HG03095 (cell line): Measurements from ENCODE around the gene CCDC33.

Source experiments
- ATAC-seq: cut with Tn5 transposase; IDR thresholded peaks from one replicate; pipeline ENCODE4 v1.9.1; 2021; ENCODE audit warnings: moderate library complexity; ENCODE audit not compliant: unreplicated experiment

Gene CCDC33

DNA sequence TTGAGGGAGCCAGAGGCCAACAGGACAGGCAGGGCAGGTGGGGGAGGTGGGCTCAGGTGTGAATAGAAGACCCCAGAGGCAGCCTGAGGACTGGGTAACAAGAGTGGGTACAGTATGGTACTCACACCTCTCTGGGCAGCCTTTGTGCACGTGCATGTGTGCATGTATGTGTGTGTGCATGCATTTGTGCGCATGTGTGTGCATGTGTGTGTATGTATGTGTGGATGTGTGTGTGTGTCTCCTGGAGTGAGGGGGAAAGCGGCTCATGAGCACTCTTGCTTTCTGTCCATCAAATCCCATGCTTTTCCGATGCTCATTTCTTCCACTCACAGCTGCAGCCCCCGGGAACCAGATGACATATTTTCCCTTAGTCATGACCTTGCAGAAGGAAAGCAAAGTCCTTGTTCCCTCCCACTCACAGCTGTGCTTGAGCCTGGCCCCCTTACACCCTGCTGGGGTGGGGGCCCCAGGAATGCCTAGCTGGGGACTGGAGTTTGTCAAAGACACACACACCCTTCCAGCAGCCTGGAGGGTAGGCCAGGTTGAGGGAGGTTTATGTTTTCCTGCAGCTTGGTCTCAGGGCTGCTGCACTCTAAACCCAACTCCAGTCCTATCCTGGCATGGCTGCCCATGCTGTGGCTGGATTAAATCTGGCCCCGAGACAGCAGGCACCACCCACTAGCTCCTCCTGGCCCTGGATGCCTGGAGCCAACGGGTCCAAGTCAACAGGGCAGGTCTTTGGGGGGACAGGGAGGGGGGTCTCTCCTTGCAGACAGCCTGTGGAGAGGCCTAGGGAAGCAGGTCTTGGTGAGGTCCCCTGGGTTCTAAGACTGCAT, 22.5 kb downstream of the CCDC33 start:
- ATAC-seq, result no peak

DNA sequence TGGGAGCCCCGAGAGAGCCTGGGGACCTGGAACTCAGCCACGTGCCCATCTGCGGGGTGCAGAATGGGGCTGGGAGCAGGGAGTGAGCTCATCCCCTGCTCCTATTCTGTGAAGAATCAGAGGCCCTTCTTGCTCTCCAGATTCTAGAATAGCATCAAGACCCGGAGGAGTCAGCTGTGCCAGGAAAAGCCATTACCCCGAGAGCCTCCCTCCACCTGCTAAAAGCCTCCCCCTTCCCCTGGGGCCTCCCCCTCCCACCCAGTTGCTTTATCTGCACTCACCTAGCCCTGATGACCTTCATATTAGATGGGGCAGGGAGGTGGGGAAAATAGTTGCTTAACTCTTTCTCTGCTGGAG, 23.1 kb downstream of the CCDC33 start:
- ATAC-seq, result no peak

DNA sequence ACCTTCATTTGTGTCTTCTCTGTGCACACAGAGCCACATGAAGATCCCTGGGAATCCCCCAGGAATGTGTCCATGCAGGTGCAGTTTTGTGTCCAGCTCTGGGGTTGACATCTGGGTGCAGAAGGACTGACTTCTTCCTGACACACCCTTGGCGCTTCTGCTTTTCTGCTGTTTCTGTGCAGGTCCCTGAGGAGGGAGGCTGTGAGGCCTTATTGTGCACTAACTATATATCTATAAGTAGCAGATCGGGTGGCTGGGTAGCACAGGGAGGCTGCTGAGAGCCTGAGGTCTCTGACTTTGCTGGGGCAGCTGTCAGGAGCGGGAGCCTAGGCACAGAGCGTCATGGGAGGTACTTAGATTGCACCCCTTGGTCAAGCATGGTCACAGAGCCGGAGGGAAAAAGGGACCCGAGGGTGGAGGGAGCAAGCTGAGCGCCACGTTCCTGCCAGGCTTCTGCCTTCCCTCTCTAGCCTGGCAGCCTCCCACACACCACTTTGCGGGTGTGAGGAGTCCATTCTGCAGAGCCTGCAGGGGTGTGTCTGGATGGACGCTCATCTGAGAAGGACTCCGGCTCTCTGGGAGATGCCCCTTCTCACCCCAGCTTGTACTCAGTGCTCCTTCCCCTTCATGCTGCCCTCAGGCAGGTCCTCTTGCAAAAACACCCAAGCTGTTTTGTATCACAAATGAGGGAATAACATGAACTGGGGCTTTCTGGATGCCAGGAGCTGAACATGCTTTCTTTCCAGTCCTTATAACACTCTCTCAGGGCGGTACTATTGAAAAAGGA, 23.9 kb downstream of the CCDC33 start:
- ATAC-seq, result no peak

DNA sequence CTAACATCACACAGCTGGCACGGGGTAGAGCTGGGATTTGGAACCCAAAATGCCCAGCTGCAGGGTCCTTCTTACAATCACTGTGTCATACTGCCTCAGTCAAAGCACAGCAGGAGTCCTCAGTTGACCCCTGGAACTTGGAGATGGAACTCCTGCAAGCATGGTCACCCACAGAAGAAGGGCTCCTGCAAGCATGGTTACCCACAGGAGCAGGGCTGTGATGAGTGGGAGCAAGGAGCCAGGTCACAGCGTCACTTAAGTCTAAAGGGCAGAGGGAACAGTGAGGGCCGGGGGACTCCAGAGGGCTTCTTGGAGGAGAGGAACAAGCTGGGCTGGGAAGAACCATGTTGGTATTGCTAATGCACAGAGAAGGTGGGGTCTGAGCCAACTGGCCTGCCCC, 24.9 kb downstream of the CCDC33 start:
- no peak for ATAC-seq

DNA sequence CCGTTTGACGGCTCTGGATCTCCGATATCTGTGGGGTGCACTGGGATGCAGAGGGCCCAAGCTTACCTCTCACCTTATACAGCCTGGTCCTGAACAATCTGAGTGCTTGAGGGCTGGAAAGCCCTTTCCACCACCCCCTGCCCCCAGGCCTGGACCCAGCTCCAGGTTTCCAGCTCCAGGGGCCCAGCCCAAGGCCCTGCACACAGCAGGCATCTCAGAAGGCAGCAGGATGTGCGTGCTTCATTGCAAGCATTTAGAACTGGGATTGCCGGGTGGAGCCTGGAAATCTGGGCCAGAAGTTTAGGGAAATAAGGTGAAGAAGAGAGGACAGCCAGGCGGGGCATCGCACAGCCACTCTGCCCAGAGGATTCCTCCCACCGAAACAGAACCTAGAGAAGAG, 25.6 kb downstream of the CCDC33 start:
- no peak for ATAC-seq

DNA sequence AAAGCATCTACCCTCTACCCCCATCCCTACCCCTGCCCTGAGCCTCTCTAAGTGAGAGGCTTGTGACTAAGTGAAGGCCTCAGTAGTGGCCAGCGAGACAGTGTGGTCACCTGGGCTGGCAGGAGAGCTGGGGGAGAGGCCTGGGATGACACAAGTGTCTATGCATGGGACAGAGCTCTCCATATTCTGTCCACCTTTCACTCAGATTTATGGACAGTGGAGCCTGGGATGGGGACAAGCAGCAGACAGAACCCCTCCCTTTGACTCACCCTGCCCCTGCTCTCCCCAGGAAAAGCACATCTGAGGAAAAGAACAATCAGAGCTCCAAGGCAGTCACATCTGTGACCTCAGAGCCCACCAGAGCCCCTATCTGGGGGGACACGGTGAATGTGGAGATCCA, 26.0 kb downstream of the CCDC33 start:
- ATAC-seq, result no peak

DNA sequence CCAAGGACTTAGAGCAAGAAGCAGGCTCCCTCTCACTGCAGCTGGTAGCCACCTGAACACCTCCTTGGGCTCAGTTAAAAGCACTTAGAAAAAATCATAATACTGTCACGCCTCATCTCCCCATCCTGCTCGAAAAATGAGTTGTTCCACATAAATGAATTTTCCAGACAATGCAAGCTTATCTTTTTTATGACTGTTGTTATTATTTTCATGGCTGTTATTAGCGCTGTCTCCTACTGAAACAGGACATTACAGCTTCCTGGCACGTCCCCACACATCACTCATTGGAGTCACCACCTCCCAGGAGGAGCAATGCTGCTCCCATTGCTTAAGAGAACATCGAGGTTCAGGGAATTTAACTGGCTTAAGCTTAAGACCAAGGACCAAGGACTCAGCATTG, 26.5 kb downstream of the CCDC33 start:
- ATAC-seq, result no peak

DNA sequence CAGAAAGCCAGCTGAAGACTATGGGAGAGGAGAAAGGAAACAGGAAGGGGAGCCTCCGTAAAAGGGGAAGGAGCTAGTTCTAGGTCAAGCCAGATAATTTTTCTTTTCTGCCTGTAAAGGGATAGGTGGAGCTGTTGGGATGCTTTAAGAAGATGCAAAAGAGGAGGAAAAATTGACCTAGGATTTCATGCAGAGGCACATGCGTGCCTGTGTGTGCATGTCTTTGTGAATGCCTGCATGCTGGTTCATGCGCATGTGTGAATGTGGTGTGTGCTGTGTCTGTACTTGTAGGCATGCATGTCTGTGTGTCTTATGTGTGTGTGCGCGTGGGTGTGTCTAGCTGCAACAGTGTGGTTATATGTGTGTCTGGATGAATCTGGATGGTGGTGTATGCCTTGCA, 27.3 kb downstream of the CCDC33 start:
- ATAC-seq, result no peak

DNA sequence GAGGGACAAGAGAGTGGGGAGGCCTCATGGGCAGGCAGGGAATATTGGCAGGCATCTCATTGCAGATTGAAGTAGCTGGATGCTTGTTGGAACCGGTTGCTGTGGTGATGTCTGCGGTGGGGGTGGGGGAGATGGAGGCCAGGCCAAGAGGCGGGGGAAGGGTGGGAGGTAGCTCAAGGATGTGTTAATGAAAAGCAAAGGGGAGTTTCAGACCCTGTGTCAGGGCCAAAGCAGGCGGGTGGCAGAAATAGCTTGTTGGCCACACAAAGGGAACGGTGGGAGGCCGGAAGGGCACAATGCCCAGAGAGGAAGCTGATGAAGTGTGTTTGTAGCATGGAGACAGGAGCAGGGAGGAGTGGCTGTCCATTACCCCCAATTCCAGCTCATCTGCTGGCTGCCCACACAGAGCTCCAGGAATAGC, 28.0 kb downstream of the CCDC33 start:
- no peak for ATAC-seq

DNA sequence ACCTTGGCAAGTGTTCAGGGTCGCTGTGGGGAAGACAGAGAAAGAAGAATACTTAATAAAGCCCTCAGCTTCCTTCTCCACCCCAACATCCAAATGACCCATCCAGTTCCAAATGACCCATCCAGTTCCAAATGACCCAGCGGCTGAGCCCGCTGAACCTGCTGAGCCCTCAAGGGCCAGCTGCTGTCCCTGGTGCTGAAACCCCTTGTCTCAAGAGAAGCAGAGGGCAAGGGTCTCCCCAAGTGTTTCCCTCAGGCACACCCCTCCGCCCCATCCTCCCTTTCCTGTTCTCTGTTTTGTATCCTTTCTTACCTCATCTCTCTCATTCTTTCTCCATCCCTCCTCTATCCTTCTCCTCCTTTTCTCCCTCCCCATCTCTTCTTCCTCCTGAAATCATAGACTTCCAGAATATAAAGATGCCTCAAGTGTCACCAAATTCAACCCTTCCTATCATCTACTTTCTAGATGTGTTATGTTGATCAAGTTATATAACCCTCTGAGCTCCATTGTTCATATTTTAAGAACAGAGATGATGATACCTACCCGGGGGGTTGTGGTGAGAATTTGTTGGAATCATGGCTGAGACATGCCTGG, 29.0 kb downstream of the CCDC33 start:
- no peak for ATAC-seq

DNA sequence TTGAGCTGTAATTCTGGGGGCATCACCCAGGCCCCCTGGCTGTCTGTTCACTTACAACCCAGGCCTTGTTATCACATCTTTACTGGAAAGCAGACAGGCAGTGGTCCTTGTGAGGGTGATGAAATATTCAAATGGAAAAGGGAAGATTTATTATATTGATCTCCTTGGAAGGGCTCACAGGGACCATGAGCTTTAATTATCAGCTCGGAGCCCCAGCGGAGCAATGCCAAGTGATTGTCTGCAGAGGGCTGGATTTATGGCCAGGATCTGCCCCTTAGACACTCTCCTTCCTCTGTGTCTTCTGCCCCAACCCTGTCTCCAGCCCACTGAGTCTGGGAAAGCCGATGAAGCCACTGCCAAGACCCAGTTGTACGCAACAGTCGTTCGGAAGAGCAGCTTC, 31.9 kb downstream of the CCDC33 start:
- no peak for ATAC-seq

DNA sequence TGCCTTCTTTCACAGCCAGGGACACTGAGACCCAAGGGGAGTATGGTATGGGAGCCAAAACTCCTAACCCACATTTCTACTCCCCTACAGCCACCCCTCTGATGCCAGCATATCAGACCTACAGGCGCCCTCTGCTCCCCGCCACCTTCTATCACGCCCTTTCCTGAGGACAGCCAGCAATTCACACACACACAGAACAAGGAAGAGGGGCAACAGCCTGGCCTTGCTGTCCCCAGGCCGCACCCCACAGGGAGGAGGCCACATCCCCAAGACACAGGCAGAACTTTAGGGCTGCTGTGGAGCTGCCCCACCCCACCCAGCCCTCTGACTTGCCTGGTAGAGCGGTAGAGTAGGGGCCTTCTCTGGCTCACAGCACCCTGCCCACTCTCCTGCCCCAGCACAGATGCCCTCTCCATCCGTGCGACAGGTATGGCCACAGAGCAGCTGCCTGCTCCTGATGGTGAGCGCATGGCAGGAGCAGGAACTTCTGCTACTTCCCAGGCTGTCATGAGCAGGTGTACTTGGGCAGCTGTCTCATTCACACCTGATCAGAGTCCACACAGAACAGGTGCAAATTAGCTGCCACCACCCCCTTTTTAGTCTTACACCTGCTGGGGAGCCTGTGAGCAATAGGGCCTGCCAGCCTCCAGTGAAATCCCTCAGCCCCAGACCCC, 33.4 kb downstream of the CCDC33 start:
- no peak for ATAC-seq

DNA sequence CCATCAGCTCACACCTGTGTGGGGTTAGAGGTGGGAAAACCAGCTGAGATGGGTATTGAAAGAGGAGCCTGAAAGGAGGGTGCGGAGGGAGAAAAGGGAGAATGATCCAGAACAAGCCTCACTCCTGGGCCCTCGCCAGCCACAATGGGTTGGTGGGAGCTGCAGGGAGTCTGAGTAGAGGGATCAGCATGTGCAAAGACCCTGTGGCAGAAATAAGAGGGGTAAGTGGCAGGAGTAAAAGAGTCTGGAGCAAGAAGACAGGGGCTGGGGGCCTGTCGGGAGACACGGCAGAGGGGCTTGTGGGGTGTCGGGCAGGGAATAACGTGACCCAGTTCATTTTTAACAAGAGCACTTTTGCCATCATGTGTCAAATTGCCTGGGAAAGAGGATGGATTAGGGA, 34.0 kb downstream of the CCDC33 start:
- no peak for ATAC-seq

DNA sequence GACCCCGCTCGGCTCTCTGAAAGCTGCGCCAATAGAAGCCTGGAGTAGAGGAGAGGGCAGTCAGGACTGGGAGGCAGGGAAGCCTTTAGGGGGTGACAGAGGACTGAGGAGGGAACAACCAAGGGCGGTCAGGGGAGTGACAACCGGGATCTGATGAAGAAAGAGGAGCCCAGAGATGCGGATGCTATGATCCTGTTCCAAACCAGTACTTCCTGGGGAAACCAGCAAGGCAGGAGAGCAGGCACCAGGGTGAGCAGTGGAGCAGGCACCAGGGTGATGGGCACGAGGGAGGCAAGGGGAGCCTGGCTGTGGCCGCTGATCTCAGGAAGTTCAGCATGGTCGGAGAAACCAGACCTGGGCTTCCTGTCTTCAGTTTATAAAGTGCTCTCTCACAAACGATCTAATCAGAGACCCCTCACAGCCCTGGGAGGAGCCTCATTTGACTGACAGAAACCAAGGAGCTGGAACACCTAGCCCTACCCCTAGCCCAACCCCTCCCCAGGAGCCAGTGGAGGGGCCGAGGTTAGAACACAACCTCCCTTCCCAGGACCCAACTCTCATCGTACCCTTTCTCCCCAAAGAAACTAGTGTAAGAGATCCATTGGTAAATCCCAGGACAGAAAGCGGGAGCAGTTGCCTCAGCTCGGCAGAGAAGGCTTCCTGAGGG, 34.9 kb downstream of the CCDC33 start:
- no peak for ATAC-seq

DNA sequence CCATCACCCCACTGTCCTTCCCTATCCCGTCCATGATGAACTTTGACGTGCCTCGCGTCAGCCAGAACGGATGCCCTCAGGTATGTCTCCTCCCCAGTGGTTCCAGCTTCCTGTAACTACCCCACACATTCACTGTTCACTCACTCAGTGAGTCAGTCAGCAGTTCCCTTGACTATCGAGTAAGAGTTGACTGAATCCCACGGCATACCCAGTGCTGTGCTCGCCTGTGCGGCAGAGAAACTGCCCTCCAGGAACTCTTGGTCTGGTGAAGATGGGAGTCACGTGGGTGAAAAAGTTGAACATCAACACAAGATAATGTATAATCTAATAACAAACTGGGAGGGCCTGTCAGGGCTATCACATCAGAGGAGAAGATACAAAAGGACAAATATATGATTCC, 36.7 kb downstream of the CCDC33 start:
- ATAC-seq, result no peak

DNA sequence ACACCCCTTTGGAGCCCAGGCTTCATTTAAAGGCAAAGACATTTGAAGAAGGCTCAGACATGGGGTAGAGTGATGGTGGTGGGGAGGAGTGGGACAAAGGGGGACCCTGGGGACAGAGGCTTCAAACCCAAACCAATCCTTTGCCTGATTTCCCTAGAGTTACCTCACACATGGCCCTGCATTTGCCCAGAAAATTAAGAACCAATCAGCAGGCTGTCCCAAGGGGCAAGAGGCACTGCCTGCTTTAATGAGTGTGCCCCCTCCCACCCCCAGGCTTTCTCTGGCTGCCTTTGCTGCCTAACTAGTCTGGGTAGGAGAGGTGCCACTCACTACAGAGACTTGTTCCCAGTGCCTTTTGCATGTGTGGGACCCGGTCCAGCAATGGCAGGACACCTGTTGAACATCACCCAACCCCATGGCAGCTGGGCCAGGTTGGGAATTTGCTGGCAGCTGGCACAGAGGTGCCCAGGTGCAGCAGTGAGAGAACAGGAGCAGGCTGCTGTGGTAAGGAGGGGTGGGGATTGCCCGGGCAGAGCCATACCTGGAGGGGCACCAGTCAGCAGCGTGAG, 38.4 kb downstream of the CCDC33 start:
- ATAC-seq, result no peak

DNA sequence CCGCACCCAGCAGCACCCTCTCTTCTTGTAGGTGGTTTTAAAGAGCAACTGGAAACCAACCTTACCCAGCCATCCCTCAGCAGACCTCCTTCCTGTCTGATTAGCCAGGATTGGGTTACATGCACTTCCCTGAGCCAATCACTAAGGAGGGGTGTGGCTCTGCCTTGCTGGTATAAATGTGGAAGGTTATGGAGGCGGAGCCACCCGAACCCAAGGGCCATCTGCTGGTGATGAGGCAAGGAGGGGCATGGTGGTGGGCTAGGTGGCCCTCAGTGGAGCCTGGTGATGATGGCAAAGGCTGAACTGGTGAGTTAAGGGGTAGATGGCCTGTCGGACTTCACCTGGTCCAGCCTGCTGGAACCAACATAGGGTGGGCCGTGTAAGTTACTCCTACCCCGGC, 39.8 kb downstream of the CCDC33 start:
- ATAC-seq, result no peak

DNA sequence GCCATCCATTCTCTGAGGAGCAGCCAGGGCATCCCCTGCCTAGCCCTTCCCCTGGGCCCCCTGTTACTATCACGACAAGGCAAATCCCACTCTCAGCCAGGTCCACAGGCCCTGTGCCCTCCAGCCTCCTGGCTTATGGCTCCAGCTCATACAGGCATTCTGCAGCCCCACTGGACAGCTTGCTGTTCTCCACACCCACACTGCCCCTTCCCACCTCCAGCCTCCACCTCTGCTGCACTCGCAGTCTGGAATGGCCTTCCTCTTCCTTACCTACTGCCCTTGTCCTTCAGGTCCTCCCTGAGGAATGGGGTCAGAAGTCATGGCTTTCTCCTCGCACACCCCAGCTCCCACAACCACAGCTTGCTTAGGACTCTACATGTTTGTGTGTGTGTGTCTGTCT, 40.4 kb downstream of the CCDC33 start:
- ATAC-seq, result no peak

DNA sequence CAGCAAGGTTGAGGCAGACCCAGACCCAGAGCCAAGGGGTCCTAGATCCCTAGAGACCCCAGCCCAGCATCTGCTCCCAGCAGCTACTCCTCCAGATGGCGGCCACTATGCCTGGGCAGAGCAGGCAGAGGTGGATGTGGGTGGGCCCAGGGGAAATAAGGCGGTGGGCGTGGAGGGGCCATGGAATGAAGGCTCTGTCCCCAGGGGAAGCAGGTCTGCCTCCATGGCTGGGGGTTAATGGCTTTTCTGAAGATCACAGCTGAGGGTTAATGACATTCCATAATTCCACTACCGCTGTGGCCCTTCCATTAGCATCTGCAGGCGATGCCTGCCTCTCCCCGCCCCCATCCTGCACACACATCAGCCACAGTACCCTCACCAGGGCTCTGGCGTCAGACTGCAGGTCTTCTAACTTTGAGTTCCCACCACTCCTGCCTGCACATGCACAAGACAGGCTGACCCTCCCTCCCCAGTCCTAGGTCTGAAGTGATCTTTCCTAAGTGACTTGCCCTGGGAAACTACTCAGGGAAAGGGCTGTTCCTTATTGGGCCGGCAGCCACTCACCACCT, 41.2 kb downstream of the CCDC33 start:
- no peak for ATAC-seq

DNA sequence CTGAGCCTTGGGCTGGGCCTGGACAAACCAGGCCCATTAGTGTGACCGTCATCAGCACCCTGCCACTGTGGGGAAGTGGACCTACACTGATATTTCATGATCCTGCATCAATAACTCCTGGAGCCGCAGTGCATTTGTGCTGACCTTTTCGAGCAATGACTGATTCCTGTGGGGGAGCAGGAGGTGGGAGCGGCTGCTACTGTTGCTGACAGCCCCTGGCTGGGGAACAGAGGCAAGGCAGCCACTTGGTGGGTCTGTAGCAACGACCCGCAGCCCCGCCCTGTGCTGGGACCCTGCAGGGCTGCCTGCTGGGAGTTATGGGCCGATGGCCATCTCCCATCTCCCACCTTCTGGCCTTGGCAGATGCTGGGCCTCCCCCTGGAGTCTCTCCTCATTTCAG, 42.1 kb downstream of the CCDC33 start:
- no peak for ATAC-seq
